DOHH2 (cell line): ENCODE results near the gene C3orf20.

Source experiments
- H3F3A ChIP-seq: fragments of 200-600 bp; sonication (generic), shearing (Covaris generic); 2 replicates; pipeline ENCODE4 v1.6.0; 2016; ENCODE audit warnings: antibody characterized with exemption, mild to moderate bottlenecking; ENCODE audit not compliant: control insufficient read depth, insufficient read depth
- H3K27ac ChIP-seq: fragments of 200-600 bp; sonication (generic); 2 replicates; pipeline ENCODE4 v1.5.1; 2014; ENCODE audit warnings: low read depth, mild to moderate bottlenecking, low read length, moderate library complexity
- H3K27me3 ChIP-seq: fragments of 200-600 bp; sonication (generic); 2 replicates; pipeline ENCODE4 v1.6.1; 2014; ENCODE audit warnings: mild to moderate bottlenecking, low read length, mixed read lengths; ENCODE audit not compliant: control insufficient read depth
- H3K36me3 ChIP-seq: fragments of 200-600 bp; sonication (generic); 2 replicates; pipeline ENCODE4 v1.6.1; 2014; ENCODE audit warnings: mild to moderate bottlenecking, low read length, moderate library complexity, mixed read lengths; ENCODE audit not compliant: control insufficient read depth
- H3K4me1 ChIP-seq: fragments of 200-600 bp; sonication (generic); 2 replicates; pipeline ENCODE4 v1.6.1; 2014; ENCODE audit warnings: mild to moderate bottlenecking, low read length, mixed read lengths; ENCODE audit not compliant: control insufficient read depth
- H3K4me2 ChIP-seq: fragments of 200-600 bp; sonication (generic); 2 replicates; pipeline ENCODE4 v1.6.0; 2014; ENCODE audit warnings: mild to moderate bottlenecking, low read length, moderate library complexity
- H3K4me3 ChIP-seq: fragments of 200-600 bp; sonication (generic); 2 replicates; pipeline ENCODE4 v1.5.1; 2014; ENCODE audit warnings: mild to moderate bottlenecking, low read length, mixed read lengths
- H3K79me2 ChIP-seq: fragments of 200-600 bp; sonication (generic); 2 replicates; pipeline ENCODE4 v1.6.1; 2014; ENCODE audit warnings: mild to moderate bottlenecking, low read length, mixed read lengths; ENCODE audit not compliant: control insufficient read depth
- H3K9me2 ChIP-seq: fragments of 200-600 bp; sonication (generic); replicated peaks from 2 replicates; pipeline ENCODE4 v1.6.1; 2014; ENCODE audit warnings: mild to moderate bottlenecking, low read length, mixed read lengths; ENCODE audit not compliant: control insufficient read depth
- H3K9me3 ChIP-seq: fragments of 200-600 bp; sonication (generic); 2 replicates; pipeline ENCODE4 v1.6.1; 2014; ENCODE audit warnings: antibody characterized with exemption, low read length, mixed read lengths; ENCODE audit not compliant: control insufficient read depth, insufficient read depth
- H4K20me1 ChIP-seq: fragments of 200-600 bp; sonication (generic); 2 replicates; pipeline ENCODE4 v1.6.0; 2014; ENCODE audit warnings: low read depth, mild to moderate bottlenecking, antibody characterized with exemption, low read length, moderate library complexity; ENCODE audit not compliant: control insufficient read depth, insufficient read depth
- EZH2phosphoT487 ChIP-seq: fragments of 200-600 bp; sonication (generic); IDR thresholded peaks from 2 replicates; pipeline ENCODE4 v1.6.1; 2017; ENCODE audit warnings: borderline replicate concordance, mild to moderate bottlenecking, antibody characterized with exemption, low read length, moderate library complexity, mixed read lengths
- TF ChIP-seq, protein P1 (sequence below): fragments of 200-600 bp; sonication (generic); IDR thresholded peaks from one replicate; pipeline ENCODE4 v1.5.1; 2014; ENCODE audit warnings: antibody characterized with exemption, mild to moderate bottlenecking, low read depth, low read length; ENCODE audit not compliant: poor library complexity, severe bottlenecking

The C3orf20 gene

GRCh38 chr3:14758959-14759358, 84.0 kb downstream of the C3orf20 start:
- Histone ChIP-seq H3F3A (no peaks in the 10 kb centered on the region; the same call in 1 of the 2 replicates), H3K4me1 (peaks cover 21% of the 10 kb centered on the region), H3K9me3 (no peaks in the 10 kb centered on the region), H3K4me3 (no peak overlapping the region), H3K36me3 (no peaks in the 10 kb centered on the region), H4K20me1 (no peaks in the 10 kb centered on the region), H3K27me3 (no peaks in the 10 kb centered on the region), H3K27ac (no peak overlapping the region), H3K9me2 (no peaks in the 10 kb centered on the region), H3K4me2 (no peak overlapping the region), H3K79me2 (no peaks in the 10 kb centered on the region)
- TF ChIP-seq EZH2phosphoT487 = no peak
- TF ChIP-seq, protein P1, sequence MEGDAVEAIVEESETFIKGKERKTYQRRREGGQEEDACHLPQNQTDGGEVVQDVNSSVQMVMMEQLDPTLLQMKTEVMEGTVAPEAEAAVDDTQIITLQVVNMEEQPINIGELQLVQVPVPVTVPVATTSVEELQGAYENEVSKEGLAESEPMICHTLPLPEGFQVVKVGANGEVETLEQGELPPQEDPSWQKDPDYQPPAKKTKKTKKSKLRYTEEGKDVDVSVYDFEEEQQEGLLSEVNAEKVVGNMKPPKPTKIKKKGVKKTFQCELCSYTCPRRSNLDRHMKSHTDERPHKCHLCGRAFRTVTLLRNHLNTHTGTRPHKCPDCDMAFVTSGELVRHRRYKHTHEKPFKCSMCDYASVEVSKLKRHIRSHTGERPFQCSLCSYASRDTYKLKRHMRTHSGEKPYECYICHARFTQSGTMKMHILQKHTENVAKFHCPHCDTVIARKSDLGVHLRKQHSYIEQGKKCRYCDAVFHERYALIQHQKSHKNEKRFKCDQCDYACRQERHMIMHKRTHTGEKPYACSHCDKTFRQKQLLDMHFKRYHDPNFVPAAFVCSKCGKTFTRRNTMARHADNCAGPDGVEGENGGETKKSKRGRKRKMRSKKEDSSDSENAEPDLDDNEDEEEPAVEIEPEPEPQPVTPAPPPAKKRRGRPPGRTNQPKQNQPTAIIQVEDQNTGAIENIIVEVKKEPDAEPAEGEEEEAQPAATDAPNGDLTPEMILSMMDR = no peak

GRCh38 chr3:14760185-14760584, 85.2 kb downstream of the C3orf20 start:
- no peak overlapping the region for H3K27ac ChIP-seq
- H3K4me1 ChIP-seq = peaks cover 12% of the 10 kb centered on the region
- no peaks in the 10 kb centered on the region; the same call in 1 of the 2 replicates for H3F3A ChIP-seq
- no peaks in the 10 kb centered on the region for H3K36me3 ChIP-seq
- no peaks in the 10 kb centered on the region for H3K9me2 ChIP-seq
- no peak overlapping the region for H3K4me2 ChIP-seq
- H3K9me3 ChIP-seq = no peaks in the 10 kb centered on the region
- no peaks in the 10 kb centered on the region for H3K79me2 ChIP-seq
- H4K20me1 ChIP-seq = no peaks in the 10 kb centered on the region
- no peaks in the 10 kb centered on the region for H3K27me3 ChIP-seq
- no peak for TF ChIP-seq EZH2phosphoT487
- TF ChIP-seq, protein P1 = no peak
- no peak overlapping the region for H3K4me3 ChIP-seq

GRCh38 chr3:14761121-14761672, 86.3 kb downstream of the C3orf20 start:
- H3K9me2 ChIP-seq = no peaks in the 10 kb centered on the region
- H3K27ac ChIP-seq = no peak overlapping the region
- H3K79me2 ChIP-seq = no peaks in the 10 kb centered on the region
- no peaks in the 10 kb centered on the region for H3K36me3 ChIP-seq
- H4K20me1 ChIP-seq = no peaks in the 10 kb centered on the region
- no peaks in the 10 kb centered on the region; the same call in 1 of the 2 replicates for H3F3A ChIP-seq
- 0 out of 2 replicates have a peak overlapping the region, but pooled peaks have one; percentile 0 for H3K4me3 ChIP-seq
- TF ChIP-seq EZH2phosphoT487 = no peak
- TF ChIP-seq, protein P1 = peak; percentile 34
- H3K4me1 ChIP-seq = peaks cover 12% of the 10 kb centered on the region
- no peaks in the 10 kb centered on the region for H3K9me3 ChIP-seq
- H3K4me2 ChIP-seq = peak overlapping the region; percentile 13
- H3K27me3 ChIP-seq = no peaks in the 10 kb centered on the region
